K562 (cell line): ENCODE data around the gene DCAF15. TPM values are rescaled to one million over a fixed set of nuclear protein-coding genes. Genes with fewer than 3 reads are reported as not detected.

Source experiments
- FOXA1 ChIP-seq: fragments of 450-650 bp; IDR thresholded peaks from 2 replicates; pipeline ENCODE4 v1.6.1; 2016; ENCODE audit warnings: mild to moderate bottlenecking, borderline replicate concordance
- GABPB2 ChIP-seq: fragments of 250-450 bp; sonication (Bioruptor Pico); conservative IDR thresholded peaks from 2 replicates; pipeline ENCODE4 v1.5.1; 2021; ENCODE audit warnings: mild to moderate bottlenecking
- SOX6 ChIP-seq: fragments of 450-650 bp; IDR thresholded peaks from 2 replicates; pipeline ENCODE4 v1.6.1; 2014; ENCODE audit warnings: mild to moderate bottlenecking
- polyA plus RNA-seq, 8 experiments: library from polyadenylated mRNA; depleted of rRNA in 4 of 8; stranded (reverse) in 5 of 8; unstranded in 3 of 8; fragments of >200 nt; fragmentation: Nextera tagmentation in 2 of 8; fragmentation: Illumina TruSeq in 1 of 8; extraction: Ambion mirVana in 2 of 8; extraction: Trizol in 1 of 8; gene quantifications; 2 replicates each; pipeline versions ENCODE4 v1.2.1 to v1.2.3, GENCODE V29; 2011 to 2014; ENCODE audit warnings: inconsistent platforms in 1 of 8, missing spikeins in 1 of 8
- total RNA-seq, 7 experiments: library from RNA; depleted of rRNA in 6 of 7; stranded (reverse); fragments of >200 nt in 6 of 7; fragmentation: Illumina TruSeq in 2 of 7; extraction: Trizol in 2 of 7; gene quantifications; 2 replicates each; pipeline versions ENCODE4 v1.2.1 to v1.2.3, GENCODE V29; 2011 to 2021; ENCODE audit warnings: low replicate concordance in 1 of 7
- TF ChIP-seq, protein P1 (sequence below): fragments of 450-650 bp; IDR thresholded peaks from 2 replicates; pipeline ENCODE4 v1.6.1; 2016; ENCODE audit warnings: mild to moderate bottlenecking, moderate library complexity

The DCAF15 gene
- total and polyA plus RNA-seq, 9 of the 15 experiments (the other 6 are each of a cell fraction or from before 2014, with no cell fraction given): 0.17 to 68.5 (median 27.7) TPM

DNA sequence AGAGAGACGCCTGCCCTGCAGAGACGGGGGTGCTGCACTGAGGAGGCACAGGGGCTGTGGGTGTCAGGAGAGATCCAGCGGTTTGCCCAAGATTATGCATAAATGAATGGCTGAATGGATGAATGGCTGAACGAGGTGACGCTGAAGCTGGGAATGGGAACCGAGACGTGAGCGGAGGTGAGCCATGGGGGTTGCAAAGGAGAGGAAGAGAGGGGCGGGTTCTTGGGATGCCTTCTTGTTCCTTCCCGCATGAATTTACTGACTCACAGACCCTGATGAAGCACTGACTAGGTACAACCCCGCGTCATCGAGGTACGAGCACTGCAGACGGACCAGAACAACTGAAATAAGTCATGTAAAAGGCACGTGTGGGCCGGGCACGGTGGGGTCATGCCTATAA lies 16.7 kb downstream of the DCAF15 start (continued):
- TF ChIP-seq, protein P1, sequence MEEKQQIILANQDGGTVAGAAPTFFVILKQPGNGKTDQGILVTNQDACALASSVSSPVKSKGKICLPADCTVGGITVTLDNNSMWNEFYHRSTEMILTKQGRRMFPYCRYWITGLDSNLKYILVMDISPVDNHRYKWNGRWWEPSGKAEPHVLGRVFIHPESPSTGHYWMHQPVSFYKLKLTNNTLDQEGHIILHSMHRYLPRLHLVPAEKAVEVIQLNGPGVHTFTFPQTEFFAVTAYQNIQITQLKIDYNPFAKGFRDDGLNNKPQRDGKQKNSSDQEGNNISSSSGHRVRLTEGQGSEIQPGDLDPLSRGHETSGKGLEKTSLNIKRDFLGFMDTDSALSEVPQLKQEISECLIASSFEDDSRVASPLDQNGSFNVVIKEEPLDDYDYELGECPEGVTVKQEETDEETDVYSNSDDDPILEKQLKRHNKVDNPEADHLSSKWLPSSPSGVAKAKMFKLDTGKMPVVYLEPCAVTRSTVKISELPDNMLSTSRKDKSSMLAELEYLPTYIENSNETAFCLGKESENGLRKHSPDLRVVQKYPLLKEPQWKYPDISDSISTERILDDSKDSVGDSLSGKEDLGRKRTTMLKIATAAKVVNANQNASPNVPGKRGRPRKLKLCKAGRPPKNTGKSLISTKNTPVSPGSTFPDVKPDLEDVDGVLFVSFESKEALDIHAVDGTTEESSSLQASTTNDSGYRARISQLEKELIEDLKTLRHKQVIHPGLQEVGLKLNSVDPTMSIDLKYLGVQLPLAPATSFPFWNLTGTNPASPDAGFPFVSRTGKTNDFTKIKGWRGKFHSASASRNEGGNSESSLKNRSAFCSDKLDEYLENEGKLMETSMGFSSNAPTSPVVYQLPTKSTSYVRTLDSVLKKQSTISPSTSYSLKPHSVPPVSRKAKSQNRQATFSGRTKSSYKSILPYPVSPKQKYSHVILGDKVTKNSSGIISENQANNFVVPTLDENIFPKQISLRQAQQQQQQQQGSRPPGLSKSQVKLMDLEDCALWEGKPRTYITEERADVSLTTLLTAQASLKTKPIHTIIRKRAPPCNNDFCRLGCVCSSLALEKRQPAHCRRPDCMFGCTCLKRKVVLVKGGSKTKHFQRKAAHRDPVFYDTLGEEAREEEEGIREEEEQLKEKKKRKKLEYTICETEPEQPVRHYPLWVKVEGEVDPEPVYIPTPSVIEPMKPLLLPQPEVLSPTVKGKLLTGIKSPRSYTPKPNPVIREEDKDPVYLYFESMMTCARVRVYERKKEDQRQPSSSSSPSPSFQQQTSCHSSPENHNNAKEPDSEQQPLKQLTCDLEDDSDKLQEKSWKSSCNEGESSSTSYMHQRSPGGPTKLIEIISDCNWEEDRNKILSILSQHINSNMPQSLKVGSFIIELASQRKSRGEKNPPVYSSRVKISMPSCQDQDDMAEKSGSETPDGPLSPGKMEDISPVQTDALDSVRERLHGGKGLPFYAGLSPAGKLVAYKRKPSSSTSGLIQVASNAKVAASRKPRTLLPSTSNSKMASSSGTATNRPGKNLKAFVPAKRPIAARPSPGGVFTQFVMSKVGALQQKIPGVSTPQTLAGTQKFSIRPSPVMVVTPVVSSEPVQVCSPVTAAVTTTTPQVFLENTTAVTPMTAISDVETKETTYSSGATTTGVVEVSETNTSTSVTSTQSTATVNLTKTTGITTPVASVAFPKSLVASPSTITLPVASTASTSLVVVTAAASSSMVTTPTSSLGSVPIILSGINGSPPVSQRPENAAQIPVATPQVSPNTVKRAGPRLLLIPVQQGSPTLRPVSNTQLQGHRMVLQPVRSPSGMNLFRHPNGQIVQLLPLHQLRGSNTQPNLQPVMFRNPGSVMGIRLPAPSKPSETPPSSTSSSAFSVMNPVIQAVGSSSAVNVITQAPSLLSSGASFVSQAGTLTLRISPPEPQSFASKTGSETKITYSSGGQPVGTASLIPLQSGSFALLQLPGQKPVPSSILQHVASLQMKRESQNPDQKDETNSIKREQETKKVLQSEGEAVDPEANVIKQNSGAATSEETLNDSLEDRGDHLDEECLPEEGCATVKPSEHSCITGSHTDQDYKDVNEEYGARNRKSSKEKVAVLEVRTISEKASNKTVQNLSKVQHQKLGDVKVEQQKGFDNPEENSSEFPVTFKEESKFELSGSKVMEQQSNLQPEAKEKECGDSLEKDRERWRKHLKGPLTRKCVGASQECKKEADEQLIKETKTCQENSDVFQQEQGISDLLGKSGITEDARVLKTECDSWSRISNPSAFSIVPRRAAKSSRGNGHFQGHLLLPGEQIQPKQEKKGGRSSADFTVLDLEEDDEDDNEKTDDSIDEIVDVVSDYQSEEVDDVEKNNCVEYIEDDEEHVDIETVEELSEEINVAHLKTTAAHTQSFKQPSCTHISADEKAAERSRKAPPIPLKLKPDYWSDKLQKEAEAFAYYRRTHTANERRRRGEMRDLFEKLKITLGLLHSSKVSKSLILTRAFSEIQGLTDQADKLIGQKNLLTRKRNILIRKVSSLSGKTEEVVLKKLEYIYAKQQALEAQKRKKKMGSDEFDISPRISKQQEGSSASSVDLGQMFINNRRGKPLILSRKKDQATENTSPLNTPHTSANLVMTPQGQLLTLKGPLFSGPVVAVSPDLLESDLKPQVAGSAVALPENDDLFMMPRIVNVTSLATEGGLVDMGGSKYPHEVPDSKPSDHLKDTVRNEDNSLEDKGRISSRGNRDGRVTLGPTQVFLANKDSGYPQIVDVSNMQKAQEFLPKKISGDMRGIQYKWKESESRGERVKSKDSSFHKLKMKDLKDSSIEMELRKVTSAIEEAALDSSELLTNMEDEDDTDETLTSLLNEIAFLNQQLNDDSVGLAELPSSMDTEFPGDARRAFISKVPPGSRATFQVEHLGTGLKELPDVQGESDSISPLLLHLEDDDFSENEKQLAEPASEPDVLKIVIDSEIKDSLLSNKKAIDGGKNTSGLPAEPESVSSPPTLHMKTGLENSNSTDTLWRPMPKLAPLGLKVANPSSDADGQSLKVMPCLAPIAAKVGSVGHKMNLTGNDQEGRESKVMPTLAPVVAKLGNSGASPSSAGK: no peak
- no peak for TF ChIP-seq FOXA1
- no peak for TF ChIP-seq SOX6
- TF ChIP-seq GABPB2: no peak
